GM12874 (cell line): Measurements from ENCODE around the gene TBCK.

Source experiments
- CTCF ChIP-seq: IDR thresholded peaks from 2 replicates; pipeline ENCODE4 v1.5.1; 2011; ENCODE audit warnings: low read depth, mild to moderate bottlenecking, control low read depth, low read length, moderate library complexity; ENCODE audit not compliant: insufficient read depth

Gene TBCK

GRCh38 chr4:106315968-106316772 lies at the start of gene TBCK, which contains the start of gene AIMP1:
Gene TBCK, minus strand, starts transcription at chr4:106316209. Its CDS starts 7,249 bp downstream, at chr4:106308960.
Gene AIMP1, plus strand, starts transcription at chr4:106316550. Its CDS starts 8,460 bp downstream, at chr4:106325010.
- no peak for TF ChIP-seq CTCF

DNA sequence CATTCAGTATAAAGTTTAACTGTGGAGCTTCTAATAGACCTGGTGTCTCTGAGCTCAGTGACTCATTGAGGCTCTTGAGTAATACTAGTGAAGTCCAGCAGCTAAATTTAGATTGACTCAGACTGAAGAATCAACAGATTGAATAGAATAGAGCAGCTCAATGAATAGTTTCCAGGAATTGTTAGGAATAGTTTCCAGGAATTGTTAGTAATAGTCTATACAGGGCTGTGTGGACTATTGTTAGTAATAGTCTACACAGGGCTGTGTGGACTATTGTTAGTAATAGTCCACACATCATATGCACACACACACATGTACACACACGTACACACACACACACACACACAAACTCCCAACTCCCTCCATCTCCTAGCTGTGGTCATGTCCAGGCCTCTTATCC lies 49.6 kb upstream of the TBCK start:
- no peak for TF ChIP-seq CTCF

DNA sequence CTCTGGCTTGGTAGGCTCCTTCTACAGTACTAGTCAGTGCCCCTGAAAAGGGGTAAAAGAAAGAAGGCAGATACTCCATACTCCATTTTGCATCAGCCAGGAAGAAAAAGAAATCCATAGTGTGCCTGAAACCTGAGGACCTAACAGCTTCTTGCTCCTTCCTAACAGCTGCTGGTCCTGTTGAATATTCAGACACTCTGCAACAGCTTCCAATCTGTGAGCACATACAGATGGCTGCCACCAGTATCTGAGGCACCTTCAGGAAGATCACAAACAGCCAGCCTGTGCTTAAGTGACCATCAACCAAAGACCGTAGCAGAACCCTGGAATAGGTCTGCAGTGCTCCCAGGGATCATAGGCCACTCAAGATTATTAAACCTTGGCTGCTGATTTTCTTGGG lies 48.3 kb upstream of the TBCK start:
- no peak for TF ChIP-seq CTCF

- TF ChIP-seq CTCF = no peak
These were observed 46.2 kb upstream of the TBCK start for GRCh38 chr4:106362086-106362825.

DNA sequence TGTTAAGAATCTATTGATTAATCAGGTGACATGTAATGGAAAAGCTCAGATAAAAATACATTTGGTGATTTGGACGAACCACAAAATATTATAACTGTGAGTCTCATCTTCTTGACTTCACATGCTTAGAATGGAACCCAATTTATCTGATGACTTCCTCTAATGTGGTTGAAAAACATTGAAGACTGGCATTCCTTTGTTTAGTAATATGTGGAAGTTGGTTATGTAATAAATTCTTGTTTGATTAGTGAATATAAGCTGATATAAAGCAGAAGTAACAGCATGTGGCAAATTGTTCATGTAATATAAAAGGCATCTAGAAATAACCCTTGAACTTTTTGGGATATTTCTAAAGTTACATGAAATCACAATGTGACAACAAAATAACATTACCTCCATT lies 42.9 kb upstream of the TBCK start:
- TF ChIP-seq CTCF = no peak

DNA sequence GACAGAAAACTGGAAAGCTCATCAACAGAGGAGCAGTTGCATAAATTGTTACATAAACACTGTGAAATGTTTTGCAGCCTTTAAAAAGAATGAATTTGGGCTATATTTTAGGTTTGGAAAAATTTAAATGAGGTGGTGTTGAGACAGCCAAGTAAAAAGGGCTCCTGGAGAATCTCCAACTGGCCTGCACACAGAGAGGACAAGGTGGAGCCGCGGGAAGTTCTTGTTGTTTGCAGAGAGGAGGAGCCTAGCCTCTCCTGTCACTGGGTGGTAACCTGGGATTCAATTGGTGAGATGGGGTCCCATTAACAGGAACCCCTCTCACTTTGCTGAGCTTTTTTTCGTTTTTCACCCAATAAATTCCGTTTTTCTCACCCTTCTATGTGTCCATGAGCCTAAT lies 39.2 kb upstream of the TBCK start:
- TF ChIP-seq CTCF = no peak

DNA sequence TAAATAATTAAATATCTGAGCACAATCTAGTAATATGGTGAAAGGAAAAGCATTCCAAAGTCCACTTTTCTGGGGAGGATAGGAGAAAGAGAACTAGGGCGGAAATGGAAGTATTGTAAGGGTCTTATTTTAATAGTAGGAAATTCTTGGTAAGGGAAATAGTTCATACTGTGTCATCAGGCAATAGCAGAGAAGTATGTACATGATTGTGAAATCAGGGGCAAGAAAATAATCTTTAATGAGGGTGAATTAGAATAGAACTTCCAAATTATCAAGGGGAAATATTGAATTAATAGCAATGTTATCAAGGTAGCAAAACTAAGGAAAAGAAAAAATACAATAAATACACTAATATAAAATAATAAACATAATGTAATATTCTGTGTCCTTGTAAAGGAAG lies 37.8 kb upstream of the TBCK start:
- TF ChIP-seq CTCF = no peak
